H1 (cell line): Measurements from ENCODE around the gene ZSCAN21. TPM values are rescaled to one million over a fixed set of nuclear protein-coding genes. Genes with fewer than 3 reads are reported as not detected.

Experiments
- CTCF ChIA-PET: fragments of 300-600 bp; sonication (Branson Sonifier 250); formaldehyde crosslinking; loops from one replicate; lab custom pipeline; 2021; ENCODE audit not compliant: partially characterized antibody; lab: Charles Lee
- POLR2A ChIA-PET: fragments of 300-600 bp; sonication (Branson Sonifier 250); formaldehyde crosslinking; loops from one replicate; lab custom pipeline; 2021; ENCODE audit warnings: inconsistent platforms; ENCODE audit not compliant: partially characterized antibody; lab: Charles Lee
- DNase-seq, 2 experiments: peaks; one replicate each; pipeline versions ENCODE4 v3.0.0 to v3.0.0-alpha.2; 2010 to 2022; ENCODE audit warnings: low spot score in 2 of 2, low read depth in 1 of 2, mixed read lengths in 1 of 2
- FAIRE-seq: peaks from 2 replicates; lab custom pipeline; 2011; peaks lifted over from hg19 to GRCh38; lab: Jason Lieb, UNC
- H2AFZ ChIP-seq: 2 replicates; pipeline ENCODE4 v1.8.1; 2012; ENCODE audit warnings: low read length, inconsistent platforms
- H2AK5ac ChIP-seq: 2 replicates; pipeline ENCODE4 v1.6.1; 2013; ENCODE audit warnings: low read depth, low read length
- H2BK120ac ChIP-seq: replicated peaks from 2 replicates; pipeline ENCODE3; 2013; ENCODE audit warnings: low read depth, low read length, inconsistent platforms
- H2BK12ac ChIP-seq: 2 replicates; pipeline ENCODE4 v1.6.1; 2013; ENCODE audit warnings: low read depth, low read length
- H2BK15ac ChIP-seq: 2 replicates; pipeline ENCODE4 v1.6.1; 2013; ENCODE audit warnings: low read length
- H2BK20ac ChIP-seq: 2 replicates; pipeline ENCODE4 v1.6.1; 2013; ENCODE audit warnings: low read length
- H2BK5ac ChIP-seq: 2 replicates; pipeline ENCODE4 v1.6.1; 2013; ENCODE audit warnings: low read depth, low read length
- H3K14ac ChIP-seq: 2 replicates; pipeline ENCODE4 v1.6.1; 2013; ENCODE audit warnings: inconsistent platforms; ENCODE audit not compliant: insufficient read length
- H3K18ac ChIP-seq: 2 replicates; pipeline ENCODE4 v1.6.1; 2013; ENCODE audit warnings: low read length; ENCODE audit errors: extremely low read depth
- H3K23ac ChIP-seq: 2 replicates; pipeline ENCODE4 v1.6.1; 2013; ENCODE audit warnings: inconsistent platforms; ENCODE audit not compliant: insufficient read length
- H3K23me2 ChIP-seq: 2 replicates; pipeline ENCODE4 v1.6.1; 2013; ENCODE audit warnings: low read depth, low read length
- H3K27ac ChIP-seq: 2 replicates; pipeline ENCODE4 v1.6.1; 2011; ENCODE audit warnings: low read depth, low read length, inconsistent platforms
- H3K27me3 ChIP-seq, 4 experiments: replicated peaks in 1 of 4; 1 replicate in 1 of 4; 2 replicates in 3 of 4; pipeline versions ENCODE4 v1.6.1 to v1.8.1; 2011 to 2013; ENCODE audit warnings: low read length in 3 of 4, mild to moderate bottlenecking in 3 of 4, inconsistent platforms in 2 of 4, mixed read lengths in 2 of 4, moderate library complexity in 1 of 4; ENCODE audit not compliant: control insufficient read depth in 3 of 4, insufficient read depth in 3 of 4; ENCODE audit errors: extremely low read depth in 1 of 4
- H3K36me3 ChIP-seq, 4 experiments: 2 replicates each; pipeline versions ENCODE4 v1.6.1 to v1.8.1; 2011 to 2013; ENCODE audit warnings: mild to moderate bottlenecking in 4 of 4, low read length in 3 of 4, moderate library complexity in 2 of 4, control low read depth in 1 of 4, inconsistent platforms in 1 of 4; ENCODE audit not compliant: insufficient read depth in 4 of 4, control insufficient read depth in 2 of 4
- H3K4ac ChIP-seq: replicated peaks from 2 replicates; pipeline ENCODE3; 2013; ENCODE audit warnings: low read length, low read depth, mixed read lengths, inconsistent platforms; ENCODE audit not compliant: insufficient read length
- H3K4me1 ChIP-seq, 4 experiments: replicated peaks in 1 of 4; 1 replicate in 1 of 4; 2 replicates in 3 of 4; pipeline versions ENCODE4 v1.6.1 to v1.8.1; 2011 to 2013; ENCODE audit warnings: low read length in 3 of 4, inconsistent platforms in 2 of 4, mixed read lengths in 1 of 4; ENCODE audit not compliant: insufficient read depth in 4 of 4, control insufficient read depth in 3 of 4
- H3K4me2 ChIP-seq, 2 experiments: 2 replicates each; pipeline versions ENCODE4 v1.6.1 to v1.8.1; 2011 to 2013; ENCODE audit warnings: low read depth in 2 of 2, low read length in 2 of 2, control low read depth in 1 of 2, inconsistent platforms in 1 of 2, mild to moderate bottlenecking in 1 of 2; ENCODE audit not compliant: insufficient read depth in 1 of 2
- H3K4me3 ChIP-seq, 4 experiments: fragments of 200-600, 300-600 bp in 1 of 4; sonication (generic), shearing (Covaris generic), sonication (Bioruptor Twin) in 1 of 4; 2 replicates each; pipeline versions ENCODE4 v1.5.1 to v1.8.1; 2011 to 2016; ENCODE audit warnings: low read length in 4 of 4, low read depth in 3 of 4, control low read depth in 2 of 4, inconsistent platforms in 2 of 4, mild to moderate bottlenecking in 2 of 4, mixed read lengths in 1 of 4, moderate library complexity in 1 of 4; ENCODE audit not compliant: insufficient read depth in 2 of 4; ENCODE audit errors: extremely low read depth in 1 of 4
- H3K56ac ChIP-seq: replicated peaks from 2 replicates; pipeline ENCODE3; 2013; ENCODE audit warnings: low read depth, mild to moderate bottlenecking, mixed read lengths, low read length, inconsistent platforms; ENCODE audit not compliant: insufficient read length
- H3K79me1 ChIP-seq: 2 replicates; pipeline ENCODE4 v1.6.1; 2013; ENCODE audit warnings: low read depth, low read length, control low read depth
- H3K79me2 ChIP-seq, 2 experiments: 2 replicates each; pipeline versions ENCODE4 v1.6.1 to v1.8.1; 2012 to 2013; ENCODE audit warnings: low read length in 2 of 2, mild to moderate bottlenecking in 2 of 2, inconsistent platforms in 1 of 2; ENCODE audit not compliant: insufficient read depth in 2 of 2, control insufficient read depth in 1 of 2
- H3K9ac ChIP-seq, 4 experiments: replicated peaks in 1 of 4; 1 replicate in 1 of 4; 2 replicates in 3 of 4; pipeline versions ENCODE4 v1.6.1 to v1.8.1; 2011 to 2013; ENCODE audit warnings: low read depth in 3 of 4, low read length in 3 of 4, control low read depth in 2 of 4, mild to moderate bottlenecking in 2 of 4, moderate library complexity in 2 of 4, inconsistent platforms in 1 of 4; ENCODE audit errors: extremely low read depth in 1 of 4
- H3K9me3 ChIP-seq, 2 experiments: 2 replicates each; pipeline versions ENCODE4 v1.6.1 to v1.8.1; 2012 to 2013; ENCODE audit warnings: mild to moderate bottlenecking in 2 of 2, moderate library complexity in 2 of 2, control low read depth in 1 of 2, inconsistent platforms in 1 of 2, low read depth in 1 of 2, low read length in 1 of 2, mixed read lengths in 1 of 2; ENCODE audit not compliant: insufficient read depth in 2 of 2
- H4K20me1 ChIP-seq, 2 experiments: replicated peaks in 1 of 2; 2 replicates each; pipeline versions ENCODE3 to v1.8.1; 2011 to 2013; ENCODE audit warnings: inconsistent platforms in 2 of 2, low read length in 2 of 2, mild to moderate bottlenecking in 1 of 2; ENCODE audit not compliant: insufficient read depth in 2 of 2, control insufficient read depth in 1 of 2
- H4K5ac ChIP-seq: 2 replicates; pipeline ENCODE4 v1.6.1; 2013; ENCODE audit warnings: low read length, low read depth, mixed read lengths, inconsistent platforms; ENCODE audit not compliant: insufficient read length
- H4K8ac ChIP-seq: 2 replicates; pipeline ENCODE4 v1.8.0; 2013; ENCODE audit warnings: mild to moderate bottlenecking, moderate library complexity, low read length, inconsistent platforms; ENCODE audit not compliant: insufficient read depth; ENCODE audit errors: extremely low read depth
- H4K91ac ChIP-seq: replicated peaks from 2 replicates; pipeline ENCODE3; 2013; ENCODE audit warnings: low read length, mixed read lengths, inconsistent platforms; ENCODE audit not compliant: insufficient read length
- E2F6 ChIP-seq: IDR thresholded peaks from 2 replicates; pipeline ENCODE4 v1.6.1; 2012; ENCODE audit warnings: inconsistent platforms
- EGR1 ChIP-seq: IDR thresholded peaks from 2 replicates; pipeline ENCODE4 v1.6.1; 2011; ENCODE audit warnings: low read depth, low read length, borderline replicate concordance
- FOSL1 ChIP-seq: IDR thresholded peaks from 2 replicates; pipeline ENCODE4 v1.6.1; 2011; ENCODE audit warnings: mild to moderate bottlenecking, low read depth, low read length, moderate library complexity; ENCODE audit not compliant: insufficient read depth
- RNF2 ChIP-seq: fragments of 200-900, 300-1000 bp; sonication (generic); IDR thresholded peaks from 2 replicates; pipeline ENCODE4 v1.7.1; 2016; ENCODE audit warnings: borderline replicate concordance, low read depth, mild to moderate bottlenecking, antibody characterized with exemption, low read length; ENCODE audit not compliant: poor library complexity, severe bottlenecking; ENCODE audit errors: missing control alignments
- RXRA ChIP-seq: IDR thresholded peaks from 2 replicates; pipeline ENCODE4 v1.6.1; 2011; ENCODE audit warnings: low read depth, mild to moderate bottlenecking, low read length, moderate library complexity; ENCODE audit not compliant: insufficient read depth
- TAF7 ChIP-seq: optimal IDR thresholded peaks from 2 replicates; pipeline ENCODE3; 2011; ENCODE audit warnings: low read depth, mild to moderate bottlenecking, inconsistent platforms, low read length, moderate library complexity, borderline replicate concordance
- ZNF274 ChIP-seq: IDR thresholded peaks from 2 replicates; pipeline ENCODE4 v1.7.0; 2012; ENCODE audit warnings: low read length, borderline replicate concordance; ENCODE audit errors: extremely low read depth
- WGBS, 2 experiments: shearing (Covaris generic) in 1 of 2; methylation state at CpG; one replicate each; pipeline versions ENCODE4 v1.1.6 to v1.1.7; 2013 to 2015; ENCODE audit warnings: low lambda C conversion rate in 2 of 2, mixed read lengths in 2 of 2, inconsistent platforms in 1 of 2, low coverage in 1 of 2, missing lambda C conversion rate in 1 of 2; ENCODE audit not compliant: insufficient replicate concordance in 2 of 2, insufficient coverage in 1 of 2, insufficient read length in 1 of 2; ENCODE audit errors: extremely low coverage in 1 of 2, missing lambda C conversion rate in 1 of 2; 5-methylcytosine and 5-hydroxymethylcytosine counted together
- polyA plus RNA-seq, 7 experiments: library from polyadenylated mRNA; depleted of rRNA in 3 of 7; stranded (reverse) in 5 of 7; unstranded in 2 of 7; fragments of >200 nt in 5 of 7; fragments of 200-250 nt in 2 of 7; gene quantifications; 1 replicate in 5 of 7; 2 replicates in 1 of 7; 4 replicates in 1 of 7; pipeline versions ENCODE4 v1.2.1 to v1.2.3, GENCODE V29; 2011 to 2013; ENCODE audit warnings: missing spikeins in 2 of 7, mixed read lengths in 2 of 7
- total RNA-seq: library from RNA; stranded (reverse); fragmentation: NEBNext Ultra II Directional; extraction: Animal tissue kit (Norgen Biotek cat#: 25700); gene quantifications from 2 replicates; pipeline ENCODE4 v1.2.1, GENCODE V29; 2021

The ZSCAN21 gene
- total and polyA plus RNA-seq, 2 of the 8 experiments (the other 6 are each of a cell fraction or from before 2014, with no cell fraction given), result 15.4 to 26.1 TPM

DNA sequence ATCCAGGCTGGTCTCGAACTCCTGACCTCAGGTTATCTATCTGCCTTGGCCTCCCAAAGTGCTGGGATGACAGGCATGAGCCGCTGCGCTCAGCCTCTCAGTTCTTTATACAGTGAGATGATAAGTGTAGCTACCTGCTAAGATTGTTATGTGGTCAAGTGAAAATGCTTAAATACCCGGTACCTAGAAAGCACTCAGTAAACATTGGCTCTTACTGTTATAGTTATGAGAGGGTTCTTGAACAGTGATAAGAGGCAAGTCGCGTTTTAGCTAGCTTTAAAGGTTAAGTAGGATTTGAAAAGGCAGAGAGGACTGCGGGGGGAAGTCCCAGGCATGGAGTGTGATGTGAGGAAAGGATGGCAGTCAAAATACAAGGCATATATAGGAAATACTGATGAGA lies 29.7 kb upstream of the ZSCAN21 start:
- WGBS, 2 experiments, result 94% methylated on average over 7 of the region's 7 CpGs; no CpG with 5 or more reads in 1 of the 2 experiments
- H2BK20ac ChIP-seq, result no peak overlapping the region
- POLR2A ChIA-PET, result interaction anchor here (0.7 to 2.0 kb wide), 12 partner anchors 9 to 75 kb away, joined by 3 to 7 read pairs (median 4); partner anchors contain the start of gene ZSCAN21

More for the DNA sequence above, 29.7 kb upstream of the ZSCAN21 start:
- H3K23ac ChIP-seq, result no peak overlapping the region
- H4K20me1 ChIP-seq, result peaks cover 4 to 8% of the 10 kb centered on the region in 2 experiments
- H3K4ac ChIP-seq, result no peak overlapping the region
- no peak overlapping the region for H3K18ac ChIP-seq
- H3K23me2 ChIP-seq, result peaks cover 9% of the 10 kb centered on the region
- no peak overlapping the region for H4K5ac ChIP-seq
- no peak overlapping the region for H2BK120ac ChIP-seq
- no peak overlapping the region for H3K14ac ChIP-seq
- no peak for DNase-seq
- no peak for TF ChIP-seq EGR1
- no peak for TF ChIP-seq TAF7
- TF ChIP-seq RXRA, result no peak
- TF ChIP-seq RNF2, result no peak
- TF ChIP-seq ZNF274, result no peak
- no peak for TF ChIP-seq FOSL1
- TF ChIP-seq E2F6, result no peak
- no peak overlapping the region for H2BK5ac ChIP-seq
- peaks cover 11 to 26% (median 17%) of the 10 kb centered on the region in 4 experiments for H3K36me3 ChIP-seq
- H3K27me3 ChIP-seq, result no peaks in the 10 kb centered on the region
- H2BK12ac ChIP-seq, result no peak overlapping the region
- no peak overlapping the region for H3K27ac ChIP-seq
- FAIRE-seq, result no peak
- no peak overlapping the region for H4K91ac ChIP-seq
- H3K9ac ChIP-seq, result no peak overlapping the region; a peak in 1 of 7 replicates
- H3K79me1 ChIP-seq, result peaks cover 12% of the 10 kb centered on the region
- no peak overlapping the region for H3K56ac ChIP-seq
- CTCF ChIA-PET, result interaction anchor here (0.7 to 2.2 kb wide), 9 partner anchors 13 to 111 kb away, joined by 3 to 7 read pairs (median 3); partner anchors contain the start of gene GJC3
- H4K8ac ChIP-seq, result no peak overlapping the region
- peaks cover 0 to 4% (median 1%) of the 10 kb centered on the region in 4 experiments; a peak in 3 of 7 replicates for H3K4me1 ChIP-seq
- no peak overlapping the region for H2AK5ac ChIP-seq
- no peak overlapping the region for H3K4me3 ChIP-seq
- H3K9me3 ChIP-seq, result no peaks in the 10 kb centered on the region
- H3K79me2 ChIP-seq, result peaks cover 20 to 62% of the 10 kb centered on the region in 2 experiments
- H2AFZ ChIP-seq, result no peak overlapping the region
- no peak overlapping the region for H3K4me2 ChIP-seq
- no peak overlapping the region for H2BK15ac ChIP-seq
